GM18951 (cell line): Measurements from ENCODE around the gene SERINC1.

Experiments used
- POLR2A ChIP-seq: IDR thresholded peaks from 4 replicates; pipeline ENCODE4 v1.6.1; 2011; ENCODE audit warnings: mild to moderate bottlenecking; ENCODE audit not compliant: insufficient read length, insufficient read depth; ENCODE audit errors: extremely low read depth
- in situ Hi-C: fragments of 300-500 bp; cut with MboI; formaldehyde crosslinking; loops from one replicate; pipeline ENCODE4 v1.12.0; 2022; ENCODE audit warnings: low sequenced_read_pairs, mixed read lengths, inconsistent platforms; ENCODE audit not compliant: unreplicated experiment

SERINC1 gene

DNA sequence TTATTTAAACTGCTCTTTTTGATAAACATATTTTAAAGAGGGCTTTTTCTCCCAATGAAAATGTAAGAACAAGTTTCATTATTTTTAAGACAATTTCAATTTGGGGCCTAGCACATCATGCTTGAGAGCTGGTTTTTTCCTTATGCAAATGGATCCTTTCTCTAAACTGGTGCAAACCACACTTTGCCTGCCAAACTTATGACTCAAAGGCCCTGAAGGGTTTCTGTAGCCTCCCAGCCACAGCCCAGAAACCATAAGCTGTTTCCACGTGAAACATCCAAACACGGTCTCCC, 72.6 kb downstream of the SERINC1 start:
- in situ Hi-C loops: loop anchor here (25.0 kb wide), 1 partner anchor 138 kb away; no protein-coding TSS in a partner anchor
- TF ChIP-seq POLR2A: no peak

DNA sequence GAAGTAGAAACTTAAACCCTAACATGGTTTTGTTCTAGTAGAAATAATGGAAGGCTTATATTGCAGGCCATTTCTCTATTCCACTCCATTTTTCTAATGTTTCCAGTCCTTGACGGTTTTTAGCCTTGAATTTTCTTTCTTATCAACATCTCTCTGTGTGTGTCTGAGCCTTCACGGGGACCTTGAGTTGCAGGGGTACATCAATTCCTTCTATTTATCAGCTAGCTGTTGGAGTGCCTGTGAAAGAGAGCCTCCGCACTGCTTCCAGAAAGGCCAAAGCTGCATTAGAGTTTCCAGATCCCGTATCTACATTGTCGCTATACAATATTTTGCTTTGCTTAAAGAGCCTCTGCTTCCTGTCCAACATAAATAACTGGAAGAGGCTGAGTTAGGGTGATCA, 77.6 kb downstream of the SERINC1 start:
- in situ Hi-C loops: loop anchor here (25.0 kb wide), 1 partner anchor 143 kb away; no protein-coding TSS in a partner anchor
- no peak for TF ChIP-seq POLR2A

DNA sequence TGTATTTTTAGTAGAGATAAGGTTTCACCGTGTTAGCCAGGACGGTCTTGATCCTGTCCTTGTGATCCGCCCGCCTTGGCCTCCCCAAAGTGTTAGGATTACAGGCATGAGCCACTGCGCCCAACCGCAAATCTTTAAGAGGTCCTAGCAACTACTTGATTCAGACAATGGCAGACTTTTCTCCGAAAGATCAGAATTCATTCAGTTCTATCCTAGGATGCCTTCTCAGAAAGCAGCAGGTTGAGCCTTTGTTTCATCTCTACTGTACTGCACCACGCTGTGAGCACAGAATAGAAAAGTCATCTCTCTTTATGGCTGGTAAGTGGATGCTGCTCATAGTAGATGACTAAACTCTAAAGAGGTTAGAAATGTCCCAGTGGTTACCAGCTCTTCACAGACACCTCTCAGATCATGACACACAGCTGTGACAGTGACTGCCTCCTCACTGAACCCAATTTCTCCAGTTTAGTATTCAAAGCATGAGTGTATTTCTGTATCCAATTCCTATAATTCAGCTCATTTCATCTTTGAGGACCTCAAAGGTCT, 78.2 kb downstream of the SERINC1 start:
- TF ChIP-seq POLR2A: no peak
- in situ Hi-C loops: loop anchor here (25.0 kb wide), 1 partner anchor 144 kb away; no protein-coding TSS in a partner anchor
